ENCODE measurements around the gene LCN2.

The LCN2 gene

GRCh38 chr9:128201441-128202369 is 52.5 kb downstream of the LCN2 start:
- DNase-seq (ENCODE audit: low spot score), result no peak

DNA sequence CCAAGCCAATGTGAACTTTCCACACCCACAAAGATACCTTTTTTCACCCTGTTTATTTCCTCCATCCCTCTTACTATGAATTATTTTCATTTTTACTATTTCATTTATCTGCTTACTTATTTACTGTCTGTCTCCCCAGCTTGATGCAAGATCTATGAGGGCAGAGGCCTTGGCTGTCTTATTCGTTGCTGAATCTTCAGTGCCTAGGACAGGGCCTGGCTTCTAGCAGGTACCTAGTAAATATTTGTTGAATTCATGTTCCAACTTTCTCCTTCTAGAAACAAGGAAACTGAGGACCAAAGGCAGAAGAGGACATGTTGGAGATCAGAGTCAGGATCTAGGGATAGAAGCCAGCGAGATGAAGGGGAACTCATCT is 53.4 kb downstream of the LCN2 start:
- DNase-seq (ENCODE audit: low spot score), result no peak

Measured in RKO (cell line).